Lung (tissue), 12 donors: ENCODE data around the gene GPR162. TPM values are rescaled to one million over a fixed set of nuclear protein-coding genes. Genes with fewer than 3 reads are reported as not detected.
A peak's percentile ranks its signal among the peaks of the same experiment; 100 is the strongest.

ENCODE experiments used
- ATAC-seq: fragments of 200-7000 bp; cut with Tn5 transposase; one replicate; pipeline ENCODE4 v1.9.1; 2020; ENCODE audit warnings: moderate number of reproducible peaks; ENCODE audit not compliant: insufficient read depth, low FRiP score
- DNase-seq, 3 donors: peaks; one replicate each; pipeline ENCODE4 v3.0.0-alpha.2; 2013 to 2017
- H3K27ac ChIP-seq, 2 donors: one replicate each; pipeline ENCODE4 v1.5.1; 2013; ENCODE audit warnings: mild to moderate bottlenecking in 2 of 2, moderate library complexity in 2 of 2, control low read depth in 1 of 2, inconsistent platforms in 1 of 2, low read depth in 1 of 2, low read length in 1 of 2
- H3K27me3 ChIP-seq, 3 donors: one replicate each; pipeline ENCODE4 v1.5.1; 2013; ENCODE audit warnings: low read length in 2 of 3; ENCODE audit not compliant: control insufficient read depth in 3 of 3, insufficient read depth in 3 of 3
- H3K36me3 ChIP-seq, 4 donors: one replicate each; pipeline ENCODE4 v1.5.1; 2013; ENCODE audit warnings: low read length in 4 of 4, mild to moderate bottlenecking in 1 of 4, moderate library complexity in 1 of 4; ENCODE audit not compliant: control insufficient read depth in 4 of 4, insufficient read depth in 4 of 4
- H3K4me1 ChIP-seq, 5 donors: one replicate each; pipeline ENCODE4 v1.5.1; 2013; ENCODE audit warnings: low read length in 5 of 5, mild to moderate bottlenecking in 2 of 5, moderate library complexity in 1 of 5; ENCODE audit not compliant: control insufficient read depth in 5 of 5, insufficient read depth in 5 of 5
- H3K4me3 ChIP-seq: one replicate; pipeline ENCODE4 v1.5.1; 2013; ENCODE audit warnings: mild to moderate bottlenecking, control low read depth, moderate library complexity
- H3K9ac ChIP-seq, 2 donors: one replicate each; pipeline ENCODE4 v1.5.1; 2013; ENCODE audit warnings: low read length in 2 of 2, control low read depth in 1 of 2; ENCODE audit not compliant: insufficient read depth in 1 of 2
- H3K9me3 ChIP-seq, 4 donors: one replicate each; pipeline ENCODE4 v1.5.1; 2013; ENCODE audit warnings: low read length in 3 of 4, mild to moderate bottlenecking in 1 of 4, moderate library complexity in 1 of 4; ENCODE audit not compliant: control insufficient read depth in 4 of 4, insufficient read depth in 3 of 4
- WGBS, 2 donors: extraction: QIAGEN DNeasy Blood & Tissue Kit; methylation state at CpG; one replicate each; pipeline ENCODE4 v1.1.7; 2013; 5-methylcytosine and 5-hydroxymethylcytosine counted together
- polyA plus RNA-seq, 2 donors: library from polyadenylated mRNA; stranded (reverse); fragments of 200-250 nt; gene quantifications; one replicate each; pipeline ENCODE4 v1.2.1, GENCODE V29; 2013
- total RNA-seq, 2 donors: library from RNA; depleted of rRNA in 1 of 2; stranded (reverse); fragments of >200 nt in 1 of 2; gene quantifications; one replicate each; pipeline ENCODE4 v1.2.1, GENCODE V29; 2014 to 2021
- TF ChIP-seq, protein P1 (sequence below): IDR thresholded peaks from 2 replicates; pipeline ENCODE4 v1.5.1; 2012; ENCODE audit warnings: mild to moderate bottlenecking; ENCODE audit errors: control extremely low read depth, extremely low read depth
- donor health status: control.
- donor health status: control.
- donor health status: Bipolar disorder and iron deficiency.
- donor health status: healthy.
- donor health status: DM: yes; HTN: yes; CAD: no.

The GPR162 gene
- total and polyA plus RNA-seq, 4 donors: 22.8 to 36.0 (median 24.0) TPM

DNA sequence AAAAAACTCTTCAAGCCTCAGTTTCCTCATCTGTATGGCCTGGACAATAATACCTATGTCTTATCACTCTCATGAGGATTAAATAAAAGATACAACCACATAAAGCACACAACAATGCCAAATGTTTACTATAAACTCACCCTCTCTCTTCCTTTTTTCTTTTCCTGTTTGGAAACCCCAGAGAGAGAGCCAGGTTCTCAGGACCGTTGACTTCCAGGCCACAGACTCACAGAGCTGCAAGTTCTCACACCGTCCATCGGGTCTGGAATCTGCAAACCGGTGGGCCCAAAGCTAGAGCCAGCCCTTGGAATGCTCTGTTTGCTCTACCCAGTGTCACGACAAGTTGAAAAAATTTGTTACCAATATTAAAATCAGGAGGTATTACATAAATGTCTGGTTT lies 36.9 kb upstream of the GPR162 start:
- no peak for ATAC-seq
- Histone ChIP-seq H3K27ac (no peak overlapping the region), H3K4me1 (peaks cover 0 to 15% (median 9%) of the 10 kb centered on the region in 5 donors)

DNA sequence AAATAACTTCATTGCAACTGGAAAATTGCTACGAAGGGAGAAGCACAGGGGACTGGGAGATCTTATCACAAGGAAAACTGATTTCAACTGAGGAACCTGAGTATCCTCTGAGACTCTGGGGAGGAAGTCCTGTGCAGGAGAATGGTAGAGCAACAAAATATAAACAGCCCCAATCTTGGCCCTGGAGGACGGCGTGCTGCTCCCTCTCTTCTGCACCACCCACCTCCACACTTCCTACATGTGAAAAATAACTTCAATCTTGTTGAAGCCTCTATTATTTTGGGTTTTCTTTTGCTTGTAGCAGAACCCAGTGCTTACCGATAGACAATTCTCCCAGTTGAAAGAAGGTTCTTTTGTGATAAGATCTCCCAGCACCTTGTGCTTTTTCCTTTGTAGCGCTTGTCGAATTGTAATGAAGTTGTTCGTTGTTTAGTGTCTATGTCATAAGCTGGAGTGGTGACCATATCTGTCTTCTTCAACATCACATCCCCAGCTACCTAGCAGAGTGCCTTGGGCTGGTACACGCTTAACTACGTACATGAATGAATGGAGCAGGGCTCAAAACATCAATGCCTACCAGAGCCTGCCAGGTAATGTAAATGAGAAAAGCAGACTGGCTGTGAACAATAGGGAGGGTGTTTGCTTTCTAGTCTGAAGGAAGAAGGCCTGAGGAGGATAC lies 35.1 kb upstream of the GPR162 start:
- H3K27ac ChIP-seq: no peak overlapping the region
- no peak overlapping the region for H3K4me3 ChIP-seq
- no peaks in the 10 kb centered on the region for H3K36me3 ChIP-seq
- no peaks in the 10 kb centered on the region for H3K9me3 ChIP-seq
- TF ChIP-seq, protein P1, sequence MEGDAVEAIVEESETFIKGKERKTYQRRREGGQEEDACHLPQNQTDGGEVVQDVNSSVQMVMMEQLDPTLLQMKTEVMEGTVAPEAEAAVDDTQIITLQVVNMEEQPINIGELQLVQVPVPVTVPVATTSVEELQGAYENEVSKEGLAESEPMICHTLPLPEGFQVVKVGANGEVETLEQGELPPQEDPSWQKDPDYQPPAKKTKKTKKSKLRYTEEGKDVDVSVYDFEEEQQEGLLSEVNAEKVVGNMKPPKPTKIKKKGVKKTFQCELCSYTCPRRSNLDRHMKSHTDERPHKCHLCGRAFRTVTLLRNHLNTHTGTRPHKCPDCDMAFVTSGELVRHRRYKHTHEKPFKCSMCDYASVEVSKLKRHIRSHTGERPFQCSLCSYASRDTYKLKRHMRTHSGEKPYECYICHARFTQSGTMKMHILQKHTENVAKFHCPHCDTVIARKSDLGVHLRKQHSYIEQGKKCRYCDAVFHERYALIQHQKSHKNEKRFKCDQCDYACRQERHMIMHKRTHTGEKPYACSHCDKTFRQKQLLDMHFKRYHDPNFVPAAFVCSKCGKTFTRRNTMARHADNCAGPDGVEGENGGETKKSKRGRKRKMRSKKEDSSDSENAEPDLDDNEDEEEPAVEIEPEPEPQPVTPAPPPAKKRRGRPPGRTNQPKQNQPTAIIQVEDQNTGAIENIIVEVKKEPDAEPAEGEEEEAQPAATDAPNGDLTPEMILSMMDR: no peak
- H3K4me1 ChIP-seq: peaks cover 0 to 23% (median 12%) of the 10 kb centered on the region in 5 donors
- no peaks in the 10 kb centered on the region for H3K27me3 ChIP-seq
- ATAC-seq (no peak), DNase-seq (no peak)
- 51 to 58% methylated on average over 9 of the region's 9 CpGs for WGBS, 2 donors
- H3K9ac ChIP-seq: peak overlapping the region in 1 of 2 donors; percentile 27

More for the DNA sequence above, 36.9 kb upstream of the GPR162 start:
- Histone ChIP-seq H3K9me3 (no peaks in the 10 kb centered on the region), H3K4me3 (no peak overlapping the region), H3K36me3 (no peaks in the 10 kb centered on the region), H3K9ac (no peak overlapping the region), H3K27me3 (no peaks in the 10 kb centered on the region)
- DNase-seq: no peak
- 22 to 46% methylated on average over 5 of the region's 5 CpGs for WGBS, 2 donors
- TF ChIP-seq, protein P1: no peak

DNA sequence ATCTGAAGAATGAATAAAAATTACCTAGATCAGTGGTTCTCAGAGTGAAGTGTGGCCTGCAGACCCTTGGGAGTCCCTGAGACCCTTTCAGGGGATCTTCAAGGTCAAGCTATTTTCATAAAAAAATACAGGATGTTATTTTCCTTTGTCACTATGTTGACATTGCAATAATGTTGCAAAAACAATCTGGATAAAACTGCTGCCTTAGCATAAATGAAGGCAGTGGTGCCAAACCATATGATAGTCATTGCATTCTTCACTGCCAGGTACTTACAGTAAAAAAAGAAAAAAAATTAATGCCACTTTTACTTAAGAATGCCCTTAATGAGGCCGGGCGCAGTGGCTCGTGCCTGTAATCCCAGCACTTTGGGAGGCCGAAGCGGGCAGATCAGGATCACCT lies 34.3 kb upstream of the GPR162 start:
- Histone ChIP-seq H3K9me3 (no peaks in the 10 kb centered on the region), H3K4me3 (no peak overlapping the region), H3K27me3 (no peaks in the 10 kb centered on the region), H3K36me3 (no peaks in the 10 kb centered on the region), H3K27ac (no peak overlapping the region), H3K9ac (no peak overlapping the region), H3K4me1 (peaks cover 0 to 31% (median 16%) of the 10 kb centered on the region in 5 donors)
- 91 to 96% methylated on average over 5 of the region's 5 CpGs for WGBS, 2 donors
- DNase-seq (peak in 1 of 3 donors; percentile 48), ATAC-seq (no peak)
- TF ChIP-seq, protein P1: no peak
